Nephron progenitor cell (in vitro differentiated cells): ENCODE data around the gene SNX27.
"Not testable (repeated sequence)": the region's sequence is repeated elsewhere in the genome, so short reads cannot be mapped to it uniquely, and the experiment has no call there.

ENCODE experiments used
- DNase-seq: peaks from one replicate; pipeline ENCODE4 v3.0.0; 2021
- H3K27ac Mint-ChIP-seq: 2 replicates; pipeline ENCODE4 v1.8.0; 2021; ENCODE audit warnings: mild to moderate bottlenecking, moderate library complexity, mixed read lengths
- H3K27me3 Mint-ChIP-seq: 2 replicates; pipeline ENCODE4 v1.8.0; 2021; ENCODE audit warnings: mild to moderate bottlenecking, low read depth, mixed read lengths; ENCODE audit not compliant: poor library complexity
- H3K36me3 Mint-ChIP-seq: 2 replicates; pipeline ENCODE4 v1.8.0; 2021; ENCODE audit warnings: low read depth, mixed read lengths
- H3K4me1 Mint-ChIP-seq: 2 replicates; pipeline ENCODE4 v1.8.0; 2021; ENCODE audit warnings: mixed read lengths
- H3K4me3 Mint-ChIP-seq: 2 replicates; pipeline ENCODE4 v1.8.0; 2021; ENCODE audit warnings: mild to moderate bottlenecking, moderate library complexity, mixed read lengths
- H3K9me3 Mint-ChIP-seq: 2 replicates; pipeline ENCODE4 v1.8.0; 2021; ENCODE audit warnings: mild to moderate bottlenecking, moderate library complexity, mixed read lengths
- CTCF ChIP-seq: fragments of 200-600 bp; sonication (generic); IDR thresholded peaks from 2 replicates; pipeline ENCODE4 v1.5.0; 2021; ENCODE audit warnings: antibody characterized with exemption

The SNX27 gene

GRCh38 chr1:151653397-151653796 is 41.5 kb downstream of the SNX27 start:
- no peak for TF ChIP-seq CTCF
- no peaks in the 10 kb centered on the region for H3K27me3 Mint-ChIP-seq
- peaks cover 16% of the 10 kb centered on the region for H3K4me1 Mint-ChIP-seq
- peaks cover 46% of the 10 kb centered on the region for H3K9me3 Mint-ChIP-seq
- peaks cover 75% of the 10 kb centered on the region for H3K36me3 Mint-ChIP-seq
- no peak overlapping the region for H3K4me3 Mint-ChIP-seq
- DNase-seq: no peak
- H3K27ac Mint-ChIP-seq: no peak overlapping the region

GRCh38 chr1:151655371-151655770 is 43.5 kb downstream of the SNX27 start:
- H3K27me3 Mint-ChIP-seq: no peaks in the 10 kb centered on the region
- H3K9me3 Mint-ChIP-seq: peaks cover 37% of the 10 kb centered on the region
- peaks cover 69% of the 10 kb centered on the region for H3K36me3 Mint-ChIP-seq
- no peak for DNase-seq
- H3K27ac Mint-ChIP-seq: peak overlapping the region; percentile 57
- H3K4me3 Mint-ChIP-seq: no peak overlapping the region
- no peak for TF ChIP-seq CTCF
- H3K4me1 Mint-ChIP-seq: peaks cover 16% of the 10 kb centered on the region

- Mint-ChIP-seq H3K4me1 (no peaks in the 10 kb centered on the region), H3K4me3 (no peak overlapping the region), H3K36me3 (peaks cover 72% of the 10 kb centered on the region), H3K27me3 (no peaks in the 10 kb centered on the region), H3K9me3 (no peaks in the 10 kb centered on the region), H3K27ac (peak overlapping the region; percentile 9)
- no peak for DNase-seq
- no peak for TF ChIP-seq CTCF
Observed at GRCh38 chr1:151661751-151662150, 49.9 kb downstream of the SNX27 start.

- Mint-ChIP-seq H3K27ac (no peak overlapping the region), H3K4me3 (no peak overlapping the region), H3K36me3 (peaks cover 79% of the 10 kb centered on the region), H3K9me3 (peaks cover 23% of the 10 kb centered on the region), H3K4me1 (no peaks in the 10 kb centered on the region), H3K27me3 (no peaks in the 10 kb centered on the region)
- DNase-seq: no peak
- no peak for TF ChIP-seq CTCF
Observed at GRCh38 chr1:151668090-151668489, 56.2 kb downstream of the SNX27 start.

- not testable (repeated sequence) for DNase-seq, H3K27ac Mint-ChIP-seq, H3K4me3 Mint-ChIP-seq, H3K4me1 Mint-ChIP-seq, H3K27me3 Mint-ChIP-seq
- Mint-ChIP-seq H3K9me3 (peaks cover 23% of the 10 kb centered on the region), H3K36me3 (peaks cover 92% of the 10 kb centered on the region)
Observed at GRCh38 chr1:151670036-151670675, 58.3 kb downstream of the SNX27 start.

- no peaks in the 10 kb centered on the region for H3K4me1 Mint-ChIP-seq
- H3K9me3 Mint-ChIP-seq: peaks cover 23% of the 10 kb centered on the region
- TF ChIP-seq CTCF: no peak
- no peak overlapping the region for H3K27ac Mint-ChIP-seq
- H3K36me3 Mint-ChIP-seq: peaks cover 74% of the 10 kb centered on the region
- H3K27me3 Mint-ChIP-seq: peaks cover 3% of the 10 kb centered on the region
- H3K4me3 Mint-ChIP-seq: no peak overlapping the region
- no peak for DNase-seq
Observed at GRCh38 chr1:151673407-151673806, 61.6 kb downstream of the SNX27 start.
